ENCODE data around the gene LAMA1.

Gene LAMA1

DNA sequence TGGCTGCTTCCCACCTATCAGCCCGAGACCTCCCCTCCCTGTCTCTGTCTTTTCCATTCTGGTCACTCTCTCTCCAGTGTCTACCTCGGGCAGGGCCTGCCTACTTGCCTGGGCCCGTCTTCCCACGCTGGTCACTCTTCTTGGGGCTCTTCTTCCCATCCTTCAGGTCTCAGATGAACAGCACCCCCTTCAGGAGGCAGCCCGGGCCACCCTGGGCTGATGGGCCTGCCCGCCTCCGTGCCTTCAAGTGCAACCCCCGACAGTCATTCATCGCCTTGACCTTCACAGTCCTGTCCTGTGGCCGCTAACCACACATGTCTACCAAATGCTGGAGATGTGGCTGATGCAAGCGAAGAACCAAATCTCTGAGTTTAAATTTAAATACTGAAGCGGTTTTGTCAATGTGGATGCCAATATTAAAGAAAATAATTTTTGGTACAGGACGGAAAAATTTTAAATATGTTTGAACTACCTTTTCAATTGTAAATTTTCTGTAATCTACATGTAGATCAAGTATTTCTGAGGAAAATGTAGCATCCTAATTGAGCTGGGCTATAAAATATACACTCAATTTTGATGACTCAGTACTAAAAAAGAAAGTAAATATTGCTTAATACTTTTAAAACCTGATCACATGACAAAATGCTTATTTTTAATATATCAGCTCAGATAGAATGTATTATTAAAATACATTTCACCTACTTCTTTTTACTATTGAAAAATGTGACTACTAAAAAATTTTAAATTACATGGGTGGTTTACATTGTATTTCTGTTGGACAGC lies 96.4 kb downstream of the LAMA1 start:
- Histone ChIP-seq H3K4me2 (ENCODE audit: low read depth, low read length, poor library complexity, severe bottlenecking) (no peak overlapping the region), H3F3A (ENCODE audit: low read depth) (no peaks in the 10 kb centered on the region), H3K27me3 (ENCODE audit: insufficient read depth, low read length, poor library complexity, severe bottlenecking) (no peaks in the 10 kb centered on the region), H3K9me2 (replicated peaks; ENCODE audit: low read depth, low read length) (no peaks in the 10 kb centered on the region), H3K79me2 (ENCODE audit: insufficient read depth, low read length) (no peaks in the 10 kb centered on the region), H3K4me3 (ENCODE audit: low read length, poor library complexity, severe bottlenecking) (no peak overlapping the region), H2AFZ (ENCODE audit: low read length) (no peak overlapping the region), H3K9ac (ENCODE audit: low read depth, low read length, poor library complexity, severe bottlenecking) (no peak overlapping the region), H4K20me1 (ENCODE audit: insufficient read depth, low read length, poor library complexity, severe bottlenecking) (no peaks in the 10 kb centered on the region), H3K4me1 (ENCODE audit: insufficient read depth, low read length, poor library complexity, severe bottlenecking) (no peaks in the 10 kb centered on the region), H3K36me3 (ENCODE audit: insufficient read depth, low read length) (no peaks in the 10 kb centered on the region), H3K9me3 (ENCODE audit: insufficient read depth, low read depth, low read length) (no peaks in the 10 kb centered on the region)
- TF ChIP-seq, protein P1, sequence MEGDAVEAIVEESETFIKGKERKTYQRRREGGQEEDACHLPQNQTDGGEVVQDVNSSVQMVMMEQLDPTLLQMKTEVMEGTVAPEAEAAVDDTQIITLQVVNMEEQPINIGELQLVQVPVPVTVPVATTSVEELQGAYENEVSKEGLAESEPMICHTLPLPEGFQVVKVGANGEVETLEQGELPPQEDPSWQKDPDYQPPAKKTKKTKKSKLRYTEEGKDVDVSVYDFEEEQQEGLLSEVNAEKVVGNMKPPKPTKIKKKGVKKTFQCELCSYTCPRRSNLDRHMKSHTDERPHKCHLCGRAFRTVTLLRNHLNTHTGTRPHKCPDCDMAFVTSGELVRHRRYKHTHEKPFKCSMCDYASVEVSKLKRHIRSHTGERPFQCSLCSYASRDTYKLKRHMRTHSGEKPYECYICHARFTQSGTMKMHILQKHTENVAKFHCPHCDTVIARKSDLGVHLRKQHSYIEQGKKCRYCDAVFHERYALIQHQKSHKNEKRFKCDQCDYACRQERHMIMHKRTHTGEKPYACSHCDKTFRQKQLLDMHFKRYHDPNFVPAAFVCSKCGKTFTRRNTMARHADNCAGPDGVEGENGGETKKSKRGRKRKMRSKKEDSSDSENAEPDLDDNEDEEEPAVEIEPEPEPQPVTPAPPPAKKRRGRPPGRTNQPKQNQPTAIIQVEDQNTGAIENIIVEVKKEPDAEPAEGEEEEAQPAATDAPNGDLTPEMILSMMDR (conservative IDR thresholded peaks at IDR 0.05; ENCODE audit: low read length): no peak
- no peak for TF ChIP-seq EZH2phosphoT487 (IDR thresholded peaks at IDR 0.05; ENCODE audit: borderline replicate concordance)

DNA sequence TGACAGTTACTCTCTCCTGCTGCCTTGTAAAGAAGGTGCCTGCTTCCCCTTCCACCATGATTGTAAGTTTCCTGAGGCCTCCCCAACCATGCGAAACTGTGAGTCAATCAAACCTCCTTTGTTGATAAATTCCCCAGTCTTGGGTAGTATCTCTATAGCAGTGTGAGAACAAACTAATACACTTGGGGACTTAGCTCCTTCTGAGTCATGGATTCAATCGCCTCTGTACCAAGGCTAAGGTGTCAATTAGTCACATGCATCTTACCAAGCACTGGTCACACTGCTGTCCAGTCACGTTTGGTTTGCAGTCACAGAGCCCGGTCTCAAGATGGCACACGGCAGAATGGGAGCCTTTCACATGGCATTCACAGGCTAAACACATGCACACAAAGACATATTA lies 100.6 kb downstream of the LAMA1 start:
- H3K4me1 ChIP-seq (ENCODE audit: insufficient read depth, low read length, poor library complexity, severe bottlenecking): no peaks in the 10 kb centered on the region
- no peak overlapping the region for H3K4me3 ChIP-seq (ENCODE audit: low read length, poor library complexity, severe bottlenecking)
- no peaks in the 10 kb centered on the region for H3K79me2 ChIP-seq (ENCODE audit: insufficient read depth, low read length)
- no peak for TF ChIP-seq EZH2phosphoT487 (IDR thresholded peaks at IDR 0.05; ENCODE audit: borderline replicate concordance)
- TF ChIP-seq, protein P1 (conservative IDR thresholded peaks at IDR 0.05; ENCODE audit: low read length): no peak
- H3F3A ChIP-seq (ENCODE audit: low read depth): no peaks in the 10 kb centered on the region
- H3K36me3 ChIP-seq (ENCODE audit: insufficient read depth, low read length): no peaks in the 10 kb centered on the region
- H3K9ac ChIP-seq (ENCODE audit: low read depth, low read length, poor library complexity, severe bottlenecking): no peak overlapping the region
- H3K27me3 ChIP-seq (ENCODE audit: insufficient read depth, low read length, poor library complexity, severe bottlenecking): no peaks in the 10 kb centered on the region
- no peaks in the 10 kb centered on the region for H4K20me1 ChIP-seq (ENCODE audit: insufficient read depth, low read length, poor library complexity, severe bottlenecking)
- H2AFZ ChIP-seq (ENCODE audit: low read length): no peak overlapping the region
- no peaks in the 10 kb centered on the region for H3K9me2 ChIP-seq (replicated peaks; ENCODE audit: low read depth, low read length)
- no peak overlapping the region for H3K4me2 ChIP-seq (ENCODE audit: low read depth, low read length, poor library complexity, severe bottlenecking)
- peaks cover 5% of the 10 kb centered on the region; the same call in 1 of the 2 replicates for H3K9me3 ChIP-seq (ENCODE audit: insufficient read depth, low read depth, low read length)

DNA sequence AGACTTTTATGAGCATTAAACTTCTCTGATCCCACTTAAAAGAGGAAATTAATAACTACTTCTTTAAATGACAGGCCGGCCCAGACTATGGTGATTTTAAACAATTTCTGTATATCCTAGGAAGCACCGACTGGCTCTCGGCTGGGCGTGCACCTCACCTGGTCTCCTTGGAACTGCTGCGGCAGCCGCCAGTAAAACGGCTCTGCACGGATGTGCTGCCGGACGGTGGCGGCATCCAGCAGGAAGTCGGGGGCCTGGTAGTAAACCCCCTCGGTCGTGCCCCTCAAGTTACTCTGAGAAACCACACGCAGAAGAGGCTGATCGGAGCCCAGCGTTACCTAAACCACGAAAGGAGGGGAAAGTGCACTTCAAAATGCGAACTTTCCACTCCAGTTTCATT lies 106.5 kb downstream of the LAMA1 start:
- Histone ChIP-seq H3K9me2 (replicated peaks; ENCODE audit: low read depth, low read length) (no peaks in the 10 kb centered on the region), H3F3A (ENCODE audit: low read depth) (no peaks in the 10 kb centered on the region), H4K20me1 (ENCODE audit: insufficient read depth, low read length, poor library complexity, severe bottlenecking) (no peaks in the 10 kb centered on the region), H3K4me3 (ENCODE audit: low read length, poor library complexity, severe bottlenecking) (no peak overlapping the region), H2AFZ (ENCODE audit: low read length) (no peak overlapping the region), H3K27me3 (ENCODE audit: insufficient read depth, low read length, poor library complexity, severe bottlenecking) (no peaks in the 10 kb centered on the region), H3K9me3 (ENCODE audit: insufficient read depth, low read depth, low read length) (peaks cover 9% of the 10 kb centered on the region; the same call in 1 of the 2 replicates), H3K4me1 (ENCODE audit: insufficient read depth, low read length, poor library complexity, severe bottlenecking) (no peaks in the 10 kb centered on the region), H3K79me2 (ENCODE audit: insufficient read depth, low read length) (no peaks in the 10 kb centered on the region), H3K36me3 (ENCODE audit: insufficient read depth, low read length) (no peaks in the 10 kb centered on the region), H3K9ac (ENCODE audit: low read depth, low read length, poor library complexity, severe bottlenecking) (no peak overlapping the region), H3K4me2 (ENCODE audit: low read depth, low read length, poor library complexity, severe bottlenecking) (no peak overlapping the region)
- no peak for TF ChIP-seq EZH2phosphoT487 (IDR thresholded peaks at IDR 0.05; ENCODE audit: borderline replicate concordance)
- TF ChIP-seq, protein P1 (conservative IDR thresholded peaks at IDR 0.05; ENCODE audit: low read length): no peak

Measured in Loucy (cell line).